Measurements from ENCODE around the gene UBXN1. TPM values are rescaled to one million over a fixed set of nuclear protein-coding genes. Genes with fewer than 3 reads are reported as not detected.
"Not testable (repeated sequence)": the region's sequence is repeated elsewhere in the genome, so short reads cannot be mapped to it uniquely, and the experiment has no call there.

UBXN1 gene
- polyA plus RNA-seq, 1 donor (not counting 4 experiments of a cell fraction or from before 2014, with no cell fraction given) = 58.5 TPM

DNA sequence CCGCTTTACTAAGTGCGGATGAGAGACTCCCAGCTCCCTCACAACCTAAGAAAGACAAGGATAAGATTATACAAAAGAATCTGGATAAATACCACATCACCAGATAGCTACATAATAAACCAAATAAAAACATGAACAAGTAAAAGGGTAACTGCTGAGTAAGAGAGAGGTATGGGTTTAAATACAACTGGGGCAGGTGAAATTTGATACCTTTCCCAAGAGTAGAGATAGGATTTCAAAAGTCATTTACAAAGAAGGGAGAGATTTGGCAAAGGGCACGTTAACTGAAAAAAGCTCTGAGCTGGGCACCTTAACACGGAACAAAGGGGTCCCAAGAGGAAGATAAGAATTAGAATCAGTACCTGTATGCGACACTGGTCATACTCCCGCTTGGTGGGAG lies 1.7 kb downstream of the UBXN1 start:
- Histone ChIP-seq H3K79me2 (ENCODE audit: control insufficient read depth, insufficient read depth, low read length) (peaks cover 36% of the 10 kb centered on the region), H3K4me1 (ENCODE audit: control insufficient read depth, extremely low read depth, insufficient read depth, low read length) (peaks cover 20% of the 10 kb centered on the region), H3K4me2 (ENCODE audit: control insufficient read depth, extremely low read depth, insufficient read depth, low read depth, low read length) (no peak overlapping the region), H3K9me3 (ENCODE audit: control insufficient read depth, low read depth, low read length) (no peaks in the 10 kb centered on the region), H3K27me3 (ENCODE audit: control insufficient read depth, extremely low read depth, insufficient read depth, low read length) (no peaks in the 10 kb centered on the region), H3K27ac (ENCODE audit: control insufficient read depth, insufficient read depth, low read length) (peak overlapping the region; percentile 14), H3K9me1 (ENCODE audit: control insufficient read depth, extremely low read depth, insufficient read depth, low read length) (no peaks in the 10 kb centered on the region), H2AFZ (ENCODE audit: control insufficient read depth, low read length) (no peak overlapping the region), H4K20me1 (ENCODE audit: control insufficient read depth, extremely low read depth, insufficient read depth, low read length) (no peaks in the 10 kb centered on the region), H3K4me3 (ENCODE audit: control insufficient read depth in 2 of 3, extremely low read depth in 1 of 3, insufficient read depth in 2 of 3, low read depth in 1 of 3, low read length in 3 of 3) (no peak overlapping the region), H3K9ac (ENCODE audit: control insufficient read depth, extremely low read depth, insufficient read depth, low read length) (no peak overlapping the region), H3K36me3 (ENCODE audit: control insufficient read depth in 2 of 2, extremely low read depth in 1 of 2, insufficient read depth in 2 of 2, low read length in 2 of 2) (peaks cover 11 to 19% of the 10 kb centered on the region in 2 experiments)
- no peak for DNase-seq (ENCODE audit: low read depth, low spot score)
- FAIRE-seq = no peak
- dilution Hi-C loops (cut with MboI; ENCODE audit: extremely low pct_ligation_motif_present, low sequenced_read_pairs) = no loop called here
- TF ChIP-seq, protein P1, sequence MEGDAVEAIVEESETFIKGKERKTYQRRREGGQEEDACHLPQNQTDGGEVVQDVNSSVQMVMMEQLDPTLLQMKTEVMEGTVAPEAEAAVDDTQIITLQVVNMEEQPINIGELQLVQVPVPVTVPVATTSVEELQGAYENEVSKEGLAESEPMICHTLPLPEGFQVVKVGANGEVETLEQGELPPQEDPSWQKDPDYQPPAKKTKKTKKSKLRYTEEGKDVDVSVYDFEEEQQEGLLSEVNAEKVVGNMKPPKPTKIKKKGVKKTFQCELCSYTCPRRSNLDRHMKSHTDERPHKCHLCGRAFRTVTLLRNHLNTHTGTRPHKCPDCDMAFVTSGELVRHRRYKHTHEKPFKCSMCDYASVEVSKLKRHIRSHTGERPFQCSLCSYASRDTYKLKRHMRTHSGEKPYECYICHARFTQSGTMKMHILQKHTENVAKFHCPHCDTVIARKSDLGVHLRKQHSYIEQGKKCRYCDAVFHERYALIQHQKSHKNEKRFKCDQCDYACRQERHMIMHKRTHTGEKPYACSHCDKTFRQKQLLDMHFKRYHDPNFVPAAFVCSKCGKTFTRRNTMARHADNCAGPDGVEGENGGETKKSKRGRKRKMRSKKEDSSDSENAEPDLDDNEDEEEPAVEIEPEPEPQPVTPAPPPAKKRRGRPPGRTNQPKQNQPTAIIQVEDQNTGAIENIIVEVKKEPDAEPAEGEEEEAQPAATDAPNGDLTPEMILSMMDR (optimal IDR thresholded peaks at IDR 0.05 in 1 of 3, IDR thresholded peaks at IDR 0.05 in 1 of 3, conservative IDR thresholded peaks at IDR 0.05 in 1 of 3; ENCODE audit: extremely low read depth in 1 of 3, insufficient read depth in 2 of 3, low read length in 3 of 3) = no peak
- TF ChIP-seq EZH2 (IDR thresholded peaks at IDR 0.05; ENCODE audit: low read length) = no peak

DNA sequence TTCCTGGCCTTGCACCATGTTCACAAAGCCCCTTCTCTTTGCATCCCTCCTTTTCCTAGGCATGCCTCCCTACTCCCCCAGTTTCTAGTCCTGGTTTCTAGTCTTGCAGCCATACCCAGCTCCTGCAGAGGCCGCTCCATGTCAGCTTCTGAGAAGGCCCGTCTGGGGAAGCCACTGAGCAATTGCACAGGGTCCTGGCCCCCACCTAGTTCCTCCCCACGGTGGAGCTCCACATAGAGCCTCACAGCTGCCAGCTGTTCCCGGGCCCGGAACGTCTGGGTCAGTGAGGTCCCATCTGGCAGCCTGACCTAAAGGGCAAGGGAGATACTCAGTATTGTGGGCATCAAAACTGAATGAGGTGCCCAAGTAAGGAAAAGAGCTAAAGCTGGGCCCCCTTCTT lies 2.2 kb downstream of the UBXN1 start:
- peaks cover 20% of the 10 kb centered on the region for H3K4me1 ChIP-seq (ENCODE audit: control insufficient read depth, extremely low read depth, insufficient read depth, low read length)
- FAIRE-seq (no peak), DNase-seq (ENCODE audit: low read depth, low spot score) (no peak)
- H2AFZ ChIP-seq (ENCODE audit: control insufficient read depth, low read length) = no peak overlapping the region
- no peak overlapping the region for H3K4me3 ChIP-seq (ENCODE audit: control insufficient read depth in 2 of 3, extremely low read depth in 1 of 3, insufficient read depth in 2 of 3, low read depth in 1 of 3, low read length in 3 of 3)
- H3K36me3 ChIP-seq (ENCODE audit: control insufficient read depth in 2 of 2, extremely low read depth in 1 of 2, insufficient read depth in 2 of 2, low read length in 2 of 2) = peaks cover 11 to 19% of the 10 kb centered on the region in 2 experiments
- no peaks in the 10 kb centered on the region for H3K9me3 ChIP-seq (ENCODE audit: control insufficient read depth, low read depth, low read length)
- H3K9me1 ChIP-seq (ENCODE audit: control insufficient read depth, extremely low read depth, insufficient read depth, low read length) = no peaks in the 10 kb centered on the region
- H3K4me2 ChIP-seq (ENCODE audit: control insufficient read depth, extremely low read depth, insufficient read depth, low read depth, low read length) = no peak overlapping the region
- peaks cover 40% of the 10 kb centered on the region for H3K79me2 ChIP-seq (ENCODE audit: control insufficient read depth, insufficient read depth, low read length)
- no peak overlapping the region for H3K27ac ChIP-seq (ENCODE audit: control insufficient read depth, insufficient read depth, low read length)
- dilution Hi-C loops (cut with MboI; ENCODE audit: extremely low pct_ligation_motif_present, low sequenced_read_pairs) = no loop called here
- H3K27me3 ChIP-seq (ENCODE audit: control insufficient read depth, extremely low read depth, insufficient read depth, low read length) = no peaks in the 10 kb centered on the region
- H4K20me1 ChIP-seq (ENCODE audit: control insufficient read depth, extremely low read depth, insufficient read depth, low read length) = no peaks in the 10 kb centered on the region
- H3K9ac ChIP-seq (ENCODE audit: control insufficient read depth, extremely low read depth, insufficient read depth, low read length) = no peak overlapping the region
- TF ChIP-seq EZH2 (IDR thresholded peaks at IDR 0.05; ENCODE audit: low read length) = no peak
- TF ChIP-seq, protein P1 (optimal IDR thresholded peaks at IDR 0.05 in 1 of 3, IDR thresholded peaks at IDR 0.05 in 1 of 3, conservative IDR thresholded peaks at IDR 0.05 in 1 of 3; ENCODE audit: extremely low read depth in 1 of 3, insufficient read depth in 2 of 3, low read length in 3 of 3) = no peak

DNA sequence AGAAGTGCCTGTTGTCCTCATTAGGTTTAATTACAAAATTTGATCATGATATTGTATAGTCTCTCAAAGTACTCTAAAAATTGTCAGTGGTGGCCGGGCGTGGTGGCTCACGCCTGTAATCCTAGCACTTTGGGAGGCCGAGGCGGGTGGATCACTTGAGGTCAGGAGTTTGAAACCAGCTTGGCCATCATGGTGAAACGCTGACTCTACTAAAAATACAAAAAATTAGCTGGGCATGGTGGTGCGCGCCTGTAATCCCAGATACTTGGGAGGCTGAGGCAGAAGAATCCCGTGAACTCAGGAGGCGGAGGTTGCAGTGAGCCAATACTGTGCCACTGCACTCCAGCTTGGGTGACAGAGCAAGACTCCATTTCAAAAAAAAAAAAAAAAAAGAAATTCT lies 3.5 kb downstream of the UBXN1 start:
- H3K27ac ChIP-seq (ENCODE audit: control insufficient read depth, insufficient read depth, low read length); H3K9me1 ChIP-seq (ENCODE audit: control insufficient read depth, extremely low read depth, insufficient read depth, low read length); H3K9ac ChIP-seq (ENCODE audit: control insufficient read depth, extremely low read depth, insufficient read depth, low read length); H2AFZ ChIP-seq (ENCODE audit: control insufficient read depth, low read length); H3K4me3 ChIP-seq (ENCODE audit: control insufficient read depth in 2 of 3, extremely low read depth in 1 of 3, insufficient read depth in 2 of 3, low read depth in 1 of 3, low read length in 3 of 3); H3K9me3 ChIP-seq (ENCODE audit: control insufficient read depth, low read depth, low read length); H4K20me1 ChIP-seq (ENCODE audit: control insufficient read depth, extremely low read depth, insufficient read depth, low read length); FAIRE-seq; DNase-seq (ENCODE audit: low read depth, low spot score); H3K27me3 ChIP-seq (ENCODE audit: control insufficient read depth, extremely low read depth, insufficient read depth, low read length); dilution Hi-C loops (cut with MboI; ENCODE audit: extremely low pct_ligation_motif_present, low sequenced_read_pairs); H3K4me2 ChIP-seq (ENCODE audit: control insufficient read depth, extremely low read depth, insufficient read depth, low read depth, low read length): not testable (repeated sequence)
- Histone ChIP-seq H3K36me3 (ENCODE audit: control insufficient read depth in 2 of 2, extremely low read depth in 1 of 2, insufficient read depth in 2 of 2, low read length in 2 of 2) (peaks cover 11 to 19% of the 10 kb centered on the region in 2 experiments), H3K4me1 (ENCODE audit: control insufficient read depth, extremely low read depth, insufficient read depth, low read length) (peaks cover 20% of the 10 kb centered on the region), H3K79me2 (ENCODE audit: control insufficient read depth, insufficient read depth, low read length) (peaks cover 48% of the 10 kb centered on the region)

Data from keratinocyte (primary cell).